Heart left ventricle (tissue), 16 donors: ENCODE measurements around the gene SPC24. TPM values are rescaled to one million over a fixed set of nuclear protein-coding genes. Genes with fewer than 3 reads are reported as not detected.

Experiments
- ATAC-seq, 4 donors: fragments of 200-7000 bp; cut with Tn5 transposase; one replicate each; pipeline ENCODE4 v1.9.1; 2020 to 2022; ENCODE audit warnings: moderate library complexity in 4 of 4, mild to moderate bottlenecking in 3 of 4, moderate number of reproducible peaks in 1 of 4
- DNase-seq, 5 donors: peaks; one replicate each; pipeline ENCODE4 v3.0.0-alpha.2; 2020
- H3K27ac ChIP-seq, 12 donors: fragments of 200-600 bp; sonication (generic) in 4 of 12; one replicate each; pipeline versions ENCODE4 v1.5.0 to v1.8.0; 2016 to 2022; ENCODE audit warnings: mild to moderate bottlenecking in 2 of 12
- H3K27me3 ChIP-seq, 9 donors: fragments of 200-600 bp; sonication (generic) in 2 of 9; one replicate each; pipeline versions ENCODE4 v1.5.1 to v1.8.0; 2016 to 2022; ENCODE audit warnings: mild to moderate bottlenecking in 3 of 9
- H3K36me3 ChIP-seq, 9 donors: fragments of 200-600 bp; sonication (generic) in 2 of 9; one replicate each; pipeline versions ENCODE4 v1.5.0 to v1.8.0; 2018 to 2022; ENCODE audit warnings: mild to moderate bottlenecking in 2 of 9
- H3K4me1 ChIP-seq, 12 donors: fragments of 200-600 bp; sonication (generic) in 4 of 12; one replicate each; pipeline versions ENCODE4 v1.5.0 to v1.8.0; 2016 to 2022; ENCODE audit warnings: mild to moderate bottlenecking in 3 of 12
- H3K4me3 ChIP-seq, 12 donors: fragments of 200-600 bp; sonication (generic) in 4 of 12; one replicate each; pipeline versions ENCODE4 v1.5.0 to v1.8.0; 2017 to 2022; ENCODE audit warnings: mild to moderate bottlenecking in 9 of 12, moderate library complexity in 4 of 12
- H3K9me3 ChIP-seq, 12 donors: fragments of 200-600 bp; sonication (generic) in 4 of 12; one replicate each; pipeline versions ENCODE4 v1.5.0 to v1.8.0; 2016 to 2022; ENCODE audit warnings: mild to moderate bottlenecking in 1 of 12
- POLR2A ChIP-seq, 2 donors: fragments of 450-650 bp; IDR thresholded peaks; one replicate each; pipeline ENCODE4 v1.6.1; 2017; ENCODE audit warnings: antibody characterized with exemption in 2 of 2, mild to moderate bottlenecking in 2 of 2, moderate library complexity in 2 of 2
- WGBS, 4 donors: extraction: QIAGEN DNeasy Blood & Tissue Kit in 2 of 4; methylation state at CpG; one replicate each; pipeline versions ENCODE4 v1.1.5 to v1.1.7; 2013 to 2018; 5-methylcytosine and 5-hydroxymethylcytosine counted together
- intact Hi-C, 10 donors: fragments of 100-400 bp; cut with DNase I; formaldehyde crosslinking; loops; one replicate each; pipeline versions ENCODE4 v1.11.1 to v1.14.2; 2022
- polyA plus RNA-seq, 2 donors: library from polyadenylated mRNA; stranded (reverse); fragments of 200-250 nt; gene quantifications; one replicate each; pipeline ENCODE4 v1.2.3, GENCODE V29; 2013
- total RNA-seq, 9 donors: library from RNA; depleted of rRNA in 2 of 9; stranded (reverse); fragments of >200 nt in 2 of 9; fragmentation: NEBNext Ultra II Directional in 3 of 9; extraction: Animal tissue kit (Norgen Biotek cat#: 25700) in 3 of 9; gene quantifications; one replicate each; pipeline versions ENCODE4 v1.1.0 to v1.2.4, GENCODE V29; 2016 to 2023
- TF ChIP-seq, protein P1 (sequence below), 12 donors: fragments of 200-600 bp; sonication (generic) in 4 of 12; IDR thresholded peaks; one replicate each; pipeline versions ENCODE4 v1.5.0 to v1.8.0; 2018 to 2022; ENCODE audit warnings: antibody characterized with exemption in 12 of 12, mild to moderate bottlenecking in 5 of 12
- donor health status: ischemic (EF 13 %, LVEDD 7.1; RV severe dilation, severe dysfunction).
- donor health status: healthy with polysubstance abuse.
- donor health status: DM: no; HTN: yes; CAD: no.
- donor health status: DM: no; HTN: no; CAD: no.
- donor health status: ischemic (EF 25% LVEDD 6.9; RV normal size, moderate dysfunction).
- donor health status: ischemic (EF 25% LVEDD 5.7; RV mildly dilated, moderate dysfunction).
- donor health status: healthy.
- donor health status: DM: yes; HTN: yes; CAD: no.
- donor health status: ischemic (EF 35%, LVEDD 5.7; RV mildly dilated, moderate dysfunction).
- donor health status: nonischemic (EF 11% LVEDD 7.7; RV severe dilation, severe dysfunction).
- donor health status: DM: yes; HTN: yes; CAD: no.
- donor health status: PGD.
- donor health status: ischemic (EF 29% LVEDD 5.4; RV normal size, mild dysfunction).
- donor health status: nonischemic (EF 23%, LVEDD 6.1; RV moderate dilation, normal function).

SPC24 gene
- total and polyA plus RNA-seq, 11 donors, result 1.4 to 10.7 (median 4.9) TPM

DNA sequence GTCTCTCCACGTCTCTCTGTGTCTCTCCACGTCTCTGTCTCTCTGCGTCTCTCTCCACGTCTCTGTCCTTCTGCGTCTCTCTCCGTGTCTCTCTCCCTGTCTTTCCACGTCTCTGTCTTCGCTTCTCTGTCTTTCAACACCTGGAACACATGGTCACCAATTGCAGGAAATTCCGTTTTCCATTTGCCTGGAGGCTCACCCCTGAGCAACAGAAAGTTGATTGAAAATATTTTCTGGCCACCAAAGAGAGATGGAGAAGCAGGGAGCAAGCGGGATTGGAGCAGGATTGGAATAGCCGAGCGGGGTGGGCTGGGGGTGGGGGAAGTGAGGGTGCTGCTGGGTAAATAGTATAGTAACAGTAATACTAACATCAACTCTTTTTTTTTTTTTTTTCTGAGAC, 40.1 kb upstream of the SPC24 start:
- peak overlapping the region in 11 of 12 donors; percentile 26 to 96 (median 78) for H3K4me3 ChIP-seq
- TF ChIP-seq, protein P1, sequence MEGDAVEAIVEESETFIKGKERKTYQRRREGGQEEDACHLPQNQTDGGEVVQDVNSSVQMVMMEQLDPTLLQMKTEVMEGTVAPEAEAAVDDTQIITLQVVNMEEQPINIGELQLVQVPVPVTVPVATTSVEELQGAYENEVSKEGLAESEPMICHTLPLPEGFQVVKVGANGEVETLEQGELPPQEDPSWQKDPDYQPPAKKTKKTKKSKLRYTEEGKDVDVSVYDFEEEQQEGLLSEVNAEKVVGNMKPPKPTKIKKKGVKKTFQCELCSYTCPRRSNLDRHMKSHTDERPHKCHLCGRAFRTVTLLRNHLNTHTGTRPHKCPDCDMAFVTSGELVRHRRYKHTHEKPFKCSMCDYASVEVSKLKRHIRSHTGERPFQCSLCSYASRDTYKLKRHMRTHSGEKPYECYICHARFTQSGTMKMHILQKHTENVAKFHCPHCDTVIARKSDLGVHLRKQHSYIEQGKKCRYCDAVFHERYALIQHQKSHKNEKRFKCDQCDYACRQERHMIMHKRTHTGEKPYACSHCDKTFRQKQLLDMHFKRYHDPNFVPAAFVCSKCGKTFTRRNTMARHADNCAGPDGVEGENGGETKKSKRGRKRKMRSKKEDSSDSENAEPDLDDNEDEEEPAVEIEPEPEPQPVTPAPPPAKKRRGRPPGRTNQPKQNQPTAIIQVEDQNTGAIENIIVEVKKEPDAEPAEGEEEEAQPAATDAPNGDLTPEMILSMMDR (IDR thresholded peaks at IDR 0.05), result no peak
- no peak for TF ChIP-seq POLR2A (IDR thresholded peaks at IDR 0.05)
- peak overlapping the region; percentile 61 to 100 (median 92) for H3K27ac ChIP-seq
- DNase-seq (no peak), ATAC-seq (no peak)
- peaks cover 0 to 6% (median 0%) of the 10 kb centered on the region in 9 donors for H3K27me3 ChIP-seq
- H3K9me3 ChIP-seq, result no peaks in the 10 kb centered on the region
- intact Hi-C loops, result loop anchor here in 4 of 10 donors (2.0 to 5.0 kb wide), 2 partner anchors 38 to 53 kb away; partner anchors contain the start of gene SPC24 (in 3 of the 4)
- WGBS, 4 donors, result 33 to 37% (median 35%) methylated on average over 12 of the region's 12 CpGs
- H3K36me3 ChIP-seq, result peaks cover 0 to 59% (median 36%) of the 10 kb centered on the region in 9 donors
- peaks cover 17 to 79% (median 70%) of the 10 kb centered on the region in 12 donors for H3K4me1 ChIP-seq

DNA sequence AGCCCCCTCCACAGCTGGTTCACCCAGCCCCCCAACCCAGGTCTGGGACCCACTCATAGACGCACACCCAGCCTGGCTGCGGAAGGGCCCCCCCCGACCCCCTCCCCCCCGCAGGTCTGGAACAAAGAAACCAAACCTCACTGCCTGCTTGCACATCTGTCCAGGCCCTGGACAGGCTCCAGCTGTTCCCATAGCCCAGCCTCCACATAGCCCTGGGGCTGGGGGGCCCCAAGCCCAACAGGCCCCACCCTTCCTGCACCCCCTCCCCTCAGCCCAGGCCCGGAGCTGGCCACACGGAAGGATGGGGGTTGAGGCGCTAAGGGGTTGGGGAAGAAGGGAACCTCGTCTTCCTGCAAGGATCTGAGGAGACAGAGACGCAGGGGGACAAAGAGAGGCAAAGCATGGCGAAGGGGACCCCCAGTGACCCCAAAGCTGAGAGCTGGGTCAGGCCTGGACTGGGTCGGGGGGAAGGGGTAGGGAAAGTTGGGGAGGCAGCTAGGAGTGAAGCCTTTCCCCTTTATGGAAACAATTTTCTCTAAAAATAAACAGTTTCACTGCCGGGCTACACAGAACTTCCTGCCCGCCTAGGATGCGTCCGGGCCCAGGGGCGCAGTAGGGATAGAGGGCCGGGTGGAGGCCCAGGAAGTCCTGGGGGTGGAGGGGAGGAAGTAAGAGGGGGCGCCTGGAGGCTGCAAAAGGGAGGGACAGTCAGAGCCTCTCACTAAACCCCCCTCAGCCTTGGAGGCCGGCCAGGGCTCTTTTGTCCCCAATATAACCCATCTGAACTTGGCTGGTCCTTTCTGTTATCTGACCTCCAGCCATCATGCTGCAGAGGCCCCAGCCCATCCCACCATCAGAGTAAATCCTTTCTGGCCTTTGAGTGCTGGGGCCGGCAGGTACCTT, 39.3 kb upstream of the SPC24 start:
- Histone ChIP-seq H3K27me3 (peaks cover 0 to 6% (median 0%) of the 10 kb centered on the region in 9 donors), H3K36me3 (peaks cover 0 to 59% (median 33%) of the 10 kb centered on the region in 9 donors), H3K4me1 (peaks cover 17 to 86% (median 76%) of the 10 kb centered on the region in 12 donors), H3K9me3 (no peaks in the 10 kb centered on the region), H3K27ac (peak overlapping the region; percentile 61 to 100 (median 92)), H3K4me3 (peak overlapping the region; percentile 15 to 96 (median 76))
- intact Hi-C loops, result loop anchor here in 5 of 10 donors (5.0 kb wide), 2 partner anchors 38 to 48 kb away; partner anchors contain the start of gene SPC24 (in 4 of the 5)
- 4 to 12% (median 7%) methylated on average over 13 to 20 of the region's 20 CpGs for WGBS, 4 donors
- no peak for ATAC-seq
- no peak for TF ChIP-seq POLR2A (IDR thresholded peaks at IDR 0.05)
- TF ChIP-seq, protein P1 (IDR thresholded peaks at IDR 0.05), result no peak
- DNase-seq, result peak in 4 of 5 donors; percentile 47 to 60 (median 52)

DNA sequence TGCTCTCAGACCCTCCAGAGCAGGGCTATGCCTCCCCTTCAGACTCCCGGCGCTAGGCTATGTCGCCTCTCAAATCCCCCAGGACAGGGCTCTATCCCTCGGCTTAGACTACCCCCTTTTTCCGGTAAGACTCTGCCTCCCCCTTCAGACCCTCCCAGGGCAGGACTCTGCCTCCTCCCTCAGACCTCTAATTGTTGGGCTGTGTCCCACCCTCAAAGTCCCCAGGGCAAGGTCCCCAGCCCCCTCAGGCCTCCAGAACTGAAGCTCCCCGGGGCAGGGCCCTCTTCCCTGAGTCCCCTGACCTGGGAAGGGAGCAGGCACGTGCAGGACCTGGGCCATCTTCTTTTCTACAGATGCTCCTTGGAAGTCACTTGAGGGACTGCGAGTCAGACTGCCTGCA, 38.6 kb upstream of the SPC24 start:
- Histone ChIP-seq H3K36me3 (peaks cover 0 to 56% (median 30%) of the 10 kb centered on the region in 9 donors), H3K4me3 (peak overlapping the region in 9 of 12 donors; percentile 70 to 96 (median 79)), H3K27me3 (peaks cover 0 to 6% (median 0%) of the 10 kb centered on the region in 9 donors), H3K27ac (peak overlapping the region; percentile 61 to 100 (median 92)), H3K9me3 (no peaks in the 10 kb centered on the region), H3K4me1 (peaks cover 17 to 91% (median 84%) of the 10 kb centered on the region in 12 donors)
- intact Hi-C loops, result loop anchor here in 2 of 10 donors (5.0 kb wide), 2 partner anchors 37 to 47 kb away; partner anchors contain the start of gene SPC24 (in 1 of the 2)
- no peak for ATAC-seq
- TF ChIP-seq, protein P1 (IDR thresholded peaks at IDR 0.05), result no peak
- no peak for TF ChIP-seq POLR2A (IDR thresholded peaks at IDR 0.05)
- DNase-seq, result no peak
- 55 to 72% (median 65%) methylated on average over 6 to 8 of the region's 8 CpGs for WGBS, 4 donors
